ENCODE data around the gene INTS15.

INTS15 gene

GRCh38 chr7:6588566-6588965 is 1.3 kb upstream of the INTS15 start:
- no peaks in the 10 kb centered on the region for H3K9me3 Mint-ChIP-seq
- no peak overlapping the region for H3K4me3 Mint-ChIP-seq
- H3K27ac Mint-ChIP-seq, result no peak overlapping the region
- H3K4me1 Mint-ChIP-seq (ENCODE audit: low read depth), result peaks cover 17% of the 10 kb centered on the region
- intact Hi-C loops (cut with micrococcal nuclease), result loop anchor here (5.0 kb wide), 1 partner anchor 139 kb away; no protein-coding TSS in a partner anchor
- H3K36me3 Mint-ChIP-seq (ENCODE audit: low read depth), result peaks cover 74% of the 10 kb centered on the region
- no peaks in the 10 kb centered on the region for H3K27me3 Mint-ChIP-seq

DNA sequence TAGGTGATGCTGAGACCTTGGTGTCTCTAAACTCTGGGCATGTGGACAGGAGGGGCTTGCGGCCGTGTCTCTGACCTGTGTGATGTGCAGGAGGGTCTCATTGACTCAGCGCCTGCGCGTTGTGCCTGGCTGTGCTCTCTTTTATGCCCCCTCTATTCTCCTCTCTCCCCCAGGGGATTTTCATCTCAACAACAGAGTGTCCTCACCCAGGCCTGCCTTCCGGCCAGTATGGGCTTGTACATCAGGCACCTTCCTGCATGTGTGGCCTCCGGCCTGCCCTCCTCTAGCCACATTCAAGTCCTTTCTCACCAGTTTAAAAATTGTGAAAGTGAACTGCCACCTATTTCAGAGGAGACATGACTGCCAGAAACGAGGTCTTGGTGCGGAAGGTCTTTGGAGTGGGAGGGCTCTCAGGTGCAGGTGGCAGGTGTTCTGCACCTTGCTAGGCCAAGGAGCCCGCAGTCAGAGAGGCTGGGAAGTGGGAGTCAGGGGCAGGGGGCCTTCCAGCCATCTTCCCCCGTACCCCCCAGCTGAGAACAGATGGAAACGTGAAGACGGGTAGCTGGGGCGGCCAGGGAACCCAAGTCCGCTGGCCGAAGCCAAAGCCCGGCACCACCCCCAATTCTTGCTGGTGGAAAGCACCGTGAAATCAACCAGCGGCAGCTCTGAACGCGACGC is 531 bp upstream of the INTS15 start:
- Mint-ChIP-seq H3K4me3 (peak overlapping the region; percentile 59), H3K36me3 (ENCODE audit: low read depth) (peaks cover 76% of the 10 kb centered on the region), H3K27me3 (no peaks in the 10 kb centered on the region), H3K4me1 (ENCODE audit: low read depth) (peaks cover 17% of the 10 kb centered on the region), H3K27ac (no peak overlapping the region), H3K9me3 (no peaks in the 10 kb centered on the region)
- intact Hi-C loops (cut with micrococcal nuclease), result loop anchor here (5.0 kb wide), 1 partner anchor 138 kb away; no protein-coding TSS in a partner anchor

DNA sequence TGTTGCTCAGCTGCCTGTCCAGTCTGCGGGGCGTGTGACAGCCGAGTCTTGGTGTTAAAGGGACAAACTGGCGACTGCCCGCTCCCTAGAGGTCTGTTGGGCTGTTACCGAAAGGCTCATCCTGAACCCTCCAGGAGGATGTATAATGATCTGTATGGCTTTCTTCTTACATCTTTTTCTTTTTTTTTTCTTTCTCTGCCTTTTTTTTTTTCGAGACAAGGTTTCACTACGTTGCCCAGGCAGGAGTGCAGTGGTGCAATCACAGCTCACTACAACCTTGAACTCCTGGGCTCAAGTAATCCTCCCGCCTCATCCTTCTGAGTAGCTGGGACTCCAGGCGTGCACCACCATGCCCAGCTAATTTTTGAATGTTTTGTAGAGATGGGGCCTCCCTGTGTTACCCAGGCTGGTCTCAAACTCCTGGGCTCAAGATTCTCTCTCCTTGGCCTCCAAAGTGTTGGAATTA is 857 bp downstream of the INTS15 start:
- Mint-ChIP-seq H3K9me3 (no peaks in the 10 kb centered on the region), H3K4me3 (peak overlapping the region; percentile 88), H3K27me3 (no peaks in the 10 kb centered on the region), H3K27ac (peak overlapping the region; percentile 83), H3K36me3 (ENCODE audit: low read depth) (peaks cover 76% of the 10 kb centered on the region), H3K4me1 (ENCODE audit: low read depth) (peaks cover 17% of the 10 kb centered on the region)
- intact Hi-C loops (cut with micrococcal nuclease), result loop anchor here (1.0 kb wide), 1 partner anchor 13 kb away; the partner anchor contains the start of gene ZDHHC4

GRCh38 chr7:6600093-6600492 is 10.3 kb downstream of the INTS15 start:
- H3K4me1 Mint-ChIP-seq (ENCODE audit: low read depth), result no peaks in the 10 kb centered on the region
- no peak overlapping the region for H3K4me3 Mint-ChIP-seq
- intact Hi-C loops (cut with micrococcal nuclease), result no loop called here
- peaks cover 98% of the 10 kb centered on the region for H3K36me3 Mint-ChIP-seq (ENCODE audit: low read depth)
- H3K27ac Mint-ChIP-seq, result no peak overlapping the region
- no peaks in the 10 kb centered on the region for H3K9me3 Mint-ChIP-seq
- H3K27me3 Mint-ChIP-seq, result no peaks in the 10 kb centered on the region

DNA sequence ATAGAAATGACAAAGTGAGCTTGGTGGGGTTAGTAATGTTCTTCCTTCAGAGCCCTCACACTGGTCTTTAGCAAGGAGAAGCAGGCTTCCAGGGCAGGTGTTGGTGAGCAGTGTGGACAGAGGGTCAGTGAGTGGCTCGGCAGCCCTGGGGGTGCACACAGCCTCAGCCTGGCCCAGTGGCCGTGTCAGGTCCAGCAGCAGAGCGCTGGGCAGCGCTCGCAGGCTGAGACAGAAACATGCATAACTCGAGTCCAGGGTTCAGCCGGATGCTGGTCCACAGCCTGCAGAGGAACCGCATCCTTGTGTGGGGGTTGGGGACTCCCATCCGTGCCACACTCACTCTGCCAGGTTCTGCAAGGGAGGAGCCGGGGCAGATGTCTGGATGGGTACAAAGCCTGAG is 14.6 kb downstream of the INTS15 start:
- Mint-ChIP-seq H3K4me1 (ENCODE audit: low read depth) (no peaks in the 10 kb centered on the region), H3K9me3 (no peaks in the 10 kb centered on the region), H3K36me3 (ENCODE audit: low read depth) (peaks cover 98% of the 10 kb centered on the region), H3K27ac (no peak overlapping the region), H3K4me3 (no peak overlapping the region), H3K27me3 (no peaks in the 10 kb centered on the region)
- intact Hi-C loops (cut with micrococcal nuclease), result no loop called here

DNA sequence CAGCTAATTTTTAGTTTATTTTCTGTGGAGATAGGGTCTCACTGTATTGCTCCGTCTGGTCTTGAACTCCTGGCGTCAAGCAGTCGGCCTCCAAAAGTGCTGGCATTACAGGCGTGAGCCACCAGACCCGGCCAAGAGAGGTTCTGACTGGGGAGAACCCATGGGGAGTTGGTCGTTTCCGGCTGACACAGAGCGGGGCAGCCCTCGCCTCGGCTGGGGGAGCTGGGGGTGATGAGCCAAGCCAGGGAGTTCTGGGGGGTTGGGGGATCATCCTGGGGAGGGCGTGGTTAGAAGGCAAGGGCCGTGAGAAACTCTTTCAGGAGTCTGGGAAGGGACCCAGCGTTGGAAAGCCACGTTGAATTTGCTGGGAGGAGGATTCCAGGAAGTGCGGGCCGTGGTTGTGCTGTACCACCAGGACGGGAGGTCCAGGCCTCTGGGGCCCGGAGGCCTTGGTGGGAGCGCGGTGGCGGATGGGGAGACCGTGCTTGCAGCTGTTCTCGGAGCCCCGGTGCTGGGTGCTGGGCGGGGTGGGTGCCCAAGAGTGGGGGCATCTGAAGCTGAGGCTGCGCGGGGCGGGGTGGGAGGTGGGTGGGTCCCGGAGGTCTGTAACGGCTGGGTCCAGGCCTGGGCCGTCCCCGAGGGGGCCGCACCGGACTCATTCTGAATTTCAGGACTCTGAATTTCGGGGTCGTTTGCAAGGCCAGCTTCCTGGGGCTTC is 17.2 kb downstream of the INTS15 start:
- peaks cover 78% of the 10 kb centered on the region for H3K36me3 Mint-ChIP-seq (ENCODE audit: low read depth)
- H3K27ac Mint-ChIP-seq, result no peak overlapping the region
- intact Hi-C loops (cut with micrococcal nuclease), result no loop called here
- no peaks in the 10 kb centered on the region for H3K4me1 Mint-ChIP-seq (ENCODE audit: low read depth)
- no peak overlapping the region for H3K4me3 Mint-ChIP-seq
- peaks cover 5% of the 10 kb centered on the region for H3K27me3 Mint-ChIP-seq
- no peaks in the 10 kb centered on the region for H3K9me3 Mint-ChIP-seq

DNA sequence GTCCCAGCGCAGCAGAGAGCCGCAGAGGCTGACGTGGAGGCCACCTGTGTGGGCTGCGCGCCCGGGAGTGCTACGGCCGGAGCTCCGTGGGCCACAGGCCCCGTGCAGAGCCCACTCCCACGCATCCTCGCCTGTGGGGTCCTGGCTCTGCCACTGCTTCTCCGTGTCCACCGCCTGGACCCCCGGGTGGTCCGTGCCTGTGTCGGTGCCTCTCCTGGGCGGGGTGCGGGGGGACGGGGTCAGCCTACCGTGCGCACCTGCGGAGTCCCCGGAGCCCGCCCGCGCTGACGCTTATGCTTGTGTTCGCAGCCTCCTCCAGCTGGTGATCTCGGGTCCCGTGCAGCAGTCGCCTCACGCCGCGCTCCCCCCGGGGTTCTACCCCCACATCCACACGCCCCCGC is 17.8 kb downstream of the INTS15 start:
- peaks cover 72% of the 10 kb centered on the region for H3K36me3 Mint-ChIP-seq (ENCODE audit: low read depth)
- H3K27ac Mint-ChIP-seq, result no peak overlapping the region
- no peak overlapping the region for H3K4me3 Mint-ChIP-seq
- intact Hi-C loops (cut with micrococcal nuclease), result no loop called here
- H3K9me3 Mint-ChIP-seq, result no peaks in the 10 kb centered on the region
- peaks cover 10% of the 10 kb centered on the region for H3K27me3 Mint-ChIP-seq
- H3K4me1 Mint-ChIP-seq (ENCODE audit: low read depth), result no peaks in the 10 kb centered on the region

GRCh38 chr7:6608081-6608480 is 18.3 kb downstream of the INTS15 start:
- H3K27ac Mint-ChIP-seq, result no peak overlapping the region
- H3K4me3 Mint-ChIP-seq, result no peak overlapping the region
- peaks cover 13% of the 10 kb centered on the region for H3K27me3 Mint-ChIP-seq
- H3K36me3 Mint-ChIP-seq (ENCODE audit: low read depth), result peaks cover 68% of the 10 kb centered on the region
- no peaks in the 10 kb centered on the region for H3K9me3 Mint-ChIP-seq
- H3K4me1 Mint-ChIP-seq (ENCODE audit: low read depth), result no peaks in the 10 kb centered on the region
- intact Hi-C loops (cut with micrococcal nuclease), result no loop called here

DNA sequence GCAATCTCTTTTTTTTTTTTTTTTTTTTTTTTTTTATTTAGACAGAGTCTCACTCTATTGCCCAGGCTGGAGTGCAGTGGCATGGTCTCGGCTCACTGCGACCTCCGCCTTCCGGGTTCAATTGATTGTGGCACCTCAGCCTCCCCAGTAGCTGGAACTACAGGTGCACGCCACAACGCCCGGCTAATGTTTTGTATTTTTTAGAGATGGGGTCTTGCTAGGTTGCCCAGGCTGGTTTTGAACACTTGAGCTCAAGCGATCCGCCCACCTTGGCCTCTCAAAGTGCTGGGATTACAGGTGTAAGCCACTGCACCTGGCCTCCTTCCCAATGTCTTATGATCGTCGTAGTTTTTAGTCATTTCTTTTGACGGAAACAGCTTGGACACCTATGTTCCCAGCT is 19.0 kb downstream of the INTS15 start:
- Mint-ChIP-seq H3K4me3 (no peak overlapping the region), H3K27me3 (peaks cover 19% of the 10 kb centered on the region), H3K4me1 (ENCODE audit: low read depth) (no peaks in the 10 kb centered on the region), H3K36me3 (ENCODE audit: low read depth) (peaks cover 62% of the 10 kb centered on the region), H3K27ac (no peak overlapping the region), H3K9me3 (no peaks in the 10 kb centered on the region)
- intact Hi-C loops (cut with micrococcal nuclease), result no loop called here

DNA sequence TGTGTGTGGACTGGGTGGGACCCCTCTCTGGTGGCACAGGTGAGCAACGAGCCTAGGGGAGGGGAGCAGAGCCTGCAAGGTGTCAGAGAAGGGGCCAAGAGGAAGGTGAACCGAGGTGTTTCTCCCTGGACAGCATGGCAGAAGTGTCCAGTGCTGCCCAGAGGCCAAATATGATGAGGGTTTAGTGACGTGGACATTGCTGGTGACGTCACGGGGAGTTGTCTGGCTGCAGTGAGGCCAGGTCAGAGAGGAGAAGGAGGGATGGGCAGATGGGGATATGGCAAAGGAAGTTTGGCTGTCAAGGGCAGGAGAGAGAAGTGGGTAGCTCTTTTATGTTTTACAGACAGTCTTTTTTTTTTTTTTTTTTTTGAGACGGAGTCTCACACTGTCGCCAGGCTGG is 23.0 kb downstream of the INTS15 start:
- Mint-ChIP-seq H3K4me3 (no peak overlapping the region), H3K9me3 (no peaks in the 10 kb centered on the region), H3K27me3 (peaks cover 53% of the 10 kb centered on the region), H3K4me1 (ENCODE audit: low read depth) (no peaks in the 10 kb centered on the region), H3K36me3 (ENCODE audit: low read depth) (peaks cover 22% of the 10 kb centered on the region), H3K27ac (no peak overlapping the region)
- intact Hi-C loops (cut with micrococcal nuclease), result no loop called here

GRCh38 chr7:6613706-6614105 is 23.9 kb downstream of the INTS15 start:
- peaks cover 13% of the 10 kb centered on the region for H3K36me3 Mint-ChIP-seq (ENCODE audit: low read depth)
- no peaks in the 10 kb centered on the region for H3K9me3 Mint-ChIP-seq
- peaks cover 61% of the 10 kb centered on the region for H3K27me3 Mint-ChIP-seq
- H3K27ac Mint-ChIP-seq, result no peak overlapping the region
- H3K4me1 Mint-ChIP-seq (ENCODE audit: low read depth), result no peaks in the 10 kb centered on the region
- intact Hi-C loops (cut with micrococcal nuclease), result no loop called here
- H3K4me3 Mint-ChIP-seq, result no peak overlapping the region

DNA sequence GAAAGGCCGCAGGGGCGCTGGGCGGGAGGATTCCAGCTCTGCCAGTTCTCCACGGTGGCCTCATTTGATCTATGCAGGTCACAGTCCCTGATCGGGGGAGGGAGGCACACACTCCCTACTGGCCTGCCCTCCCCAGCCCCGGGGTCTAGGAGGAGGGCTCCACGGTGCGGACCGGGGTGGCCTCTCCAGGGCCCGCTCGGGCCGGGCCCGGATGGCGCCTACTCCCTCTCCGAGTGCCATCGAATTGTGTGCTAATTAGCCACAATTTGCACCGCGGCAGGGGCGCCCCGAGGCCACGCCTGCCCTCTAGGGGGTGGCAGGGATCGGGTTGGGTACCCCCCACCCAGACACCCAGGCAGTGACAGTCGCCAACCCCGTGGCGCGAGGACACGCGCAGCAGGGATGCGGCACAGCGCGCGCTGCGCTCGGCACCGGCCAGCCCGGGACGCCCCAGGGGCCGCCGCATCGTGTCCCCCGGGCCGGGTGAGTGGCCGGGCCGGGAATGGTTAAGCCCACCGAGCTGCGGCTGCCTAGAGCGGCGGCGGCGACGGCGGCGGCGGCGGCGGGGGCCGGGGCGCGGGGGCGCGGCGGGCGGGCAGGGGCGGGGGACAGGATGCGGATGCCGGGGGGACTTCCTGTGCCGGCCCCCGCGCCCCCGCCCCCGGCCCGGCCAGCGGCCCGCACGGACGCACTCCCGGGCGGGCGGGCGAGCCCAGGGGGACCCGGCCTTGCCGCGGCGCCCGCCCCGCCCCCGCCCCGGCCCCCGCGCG is 25.3 kb downstream of the INTS15 start, which contains the start of gene ZNF853:
Gene ZNF853, plus strand, starts transcription at position 658 of the 770 bp plus-strand sequence. CDS start 565 bp downstream, outside the sequence.
- H3K27me3 Mint-ChIP-seq, result peaks cover 64% of the 10 kb centered on the region
- intact Hi-C loops (cut with micrococcal nuclease), result no loop called here
- H3K27ac Mint-ChIP-seq, result no peak within 1 kb of the TSS
- no peaks in the 10 kb centered on the region for H3K36me3 Mint-ChIP-seq (ENCODE audit: low read depth)
- H3K4me1 Mint-ChIP-seq (ENCODE audit: low read depth), result no peaks in the 10 kb centered on the region
- no peaks in the 10 kb centered on the region for H3K9me3 Mint-ChIP-seq
- peak within 1 kb of the TSS; percentile 44 for H3K4me3 Mint-ChIP-seq

- intact Hi-C loops (cut with micrococcal nuclease), result no loop called here
- H3K36me3 Mint-ChIP-seq (ENCODE audit: low read depth), result no peaks in the 10 kb centered on the region
- H3K9me3 Mint-ChIP-seq, result no peaks in the 10 kb centered on the region
- H3K4me3 Mint-ChIP-seq, result peak overlapping the region; percentile 42
- peaks cover 66% of the 10 kb centered on the region for H3K27me3 Mint-ChIP-seq
- H3K4me1 Mint-ChIP-seq (ENCODE audit: low read depth), result peaks cover 6% of the 10 kb centered on the region
- no peak overlapping the region for H3K27ac Mint-ChIP-seq
Observed at GRCh38 chr7:6615723-6616555, 26.1 kb downstream of the INTS15 start.

Measured in dendritic cell treated with granulocyte-macrophage colony-stimulating factor and Interleukin-4, amounts not matched to agents 40 ng/mL and 50 ng/mL, for 4 days (primary cell).